GM06990 (cell line): ENCODE measurements around the gene TAF11L2.
"Not testable (repeated sequence)": the region's sequence is repeated elsewhere in the genome, so short reads cannot be mapped to it uniquely, and the experiment has no call there.

Experiments
- DNase-seq: peaks from one replicate; pipeline ENCODE4 v3.0.0-alpha.2; 2011; ENCODE audit not compliant: insufficient read length; ENCODE audit errors: extremely low read depth
- H3K27me3 ChIP-seq: replicated peaks from 2 replicates; pipeline ENCODE4 v1.6.0; 2011; ENCODE audit warnings: low read length; ENCODE audit not compliant: control insufficient read depth, insufficient read depth
- H3K36me3 ChIP-seq: 2 replicates; pipeline ENCODE4 v1.5.1; 2011; ENCODE audit warnings: low read length; ENCODE audit not compliant: control insufficient read depth, insufficient read depth
- H3K4me3 ChIP-seq: replicated peaks from 2 replicates; pipeline ENCODE4 v1.5.1; 2011; ENCODE audit warnings: low read depth, mild to moderate bottlenecking, control low read depth, low read length
- TF ChIP-seq, protein P1 (sequence below): IDR thresholded peaks from 2 replicates; pipeline ENCODE4 v1.5.1; 2011; ENCODE audit warnings: low read length, control low read depth, mild to moderate bottlenecking, inconsistent platforms; ENCODE audit not compliant: insufficient read depth, poor library complexity, severe bottlenecking

TAF11L2 gene

DNA sequence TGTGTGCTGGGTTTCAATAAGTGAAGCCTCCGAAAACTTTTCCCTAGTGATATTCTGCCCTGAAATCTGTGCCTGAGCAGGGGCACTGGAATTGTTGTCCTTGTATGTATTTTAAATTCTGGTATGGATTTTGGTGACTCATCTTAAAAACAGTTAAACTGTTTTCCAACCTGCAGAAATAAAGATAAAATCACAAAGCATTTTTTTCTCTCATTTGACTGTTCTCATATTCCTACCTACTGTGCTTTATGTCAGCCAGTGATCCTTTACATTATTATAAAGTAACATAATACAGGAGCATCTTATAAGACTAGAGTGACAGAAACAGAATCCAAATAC is 10.9 kb upstream of the TAF11L2 start:
- TF ChIP-seq, protein P1, sequence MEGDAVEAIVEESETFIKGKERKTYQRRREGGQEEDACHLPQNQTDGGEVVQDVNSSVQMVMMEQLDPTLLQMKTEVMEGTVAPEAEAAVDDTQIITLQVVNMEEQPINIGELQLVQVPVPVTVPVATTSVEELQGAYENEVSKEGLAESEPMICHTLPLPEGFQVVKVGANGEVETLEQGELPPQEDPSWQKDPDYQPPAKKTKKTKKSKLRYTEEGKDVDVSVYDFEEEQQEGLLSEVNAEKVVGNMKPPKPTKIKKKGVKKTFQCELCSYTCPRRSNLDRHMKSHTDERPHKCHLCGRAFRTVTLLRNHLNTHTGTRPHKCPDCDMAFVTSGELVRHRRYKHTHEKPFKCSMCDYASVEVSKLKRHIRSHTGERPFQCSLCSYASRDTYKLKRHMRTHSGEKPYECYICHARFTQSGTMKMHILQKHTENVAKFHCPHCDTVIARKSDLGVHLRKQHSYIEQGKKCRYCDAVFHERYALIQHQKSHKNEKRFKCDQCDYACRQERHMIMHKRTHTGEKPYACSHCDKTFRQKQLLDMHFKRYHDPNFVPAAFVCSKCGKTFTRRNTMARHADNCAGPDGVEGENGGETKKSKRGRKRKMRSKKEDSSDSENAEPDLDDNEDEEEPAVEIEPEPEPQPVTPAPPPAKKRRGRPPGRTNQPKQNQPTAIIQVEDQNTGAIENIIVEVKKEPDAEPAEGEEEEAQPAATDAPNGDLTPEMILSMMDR: no peak
- H3K27me3 ChIP-seq: no peaks in the 10 kb centered on the region
- DNase-seq: no peak
- H3K4me3 ChIP-seq: no peak overlapping the region
- H3K36me3 ChIP-seq: no peaks in the 10 kb centered on the region

DNA sequence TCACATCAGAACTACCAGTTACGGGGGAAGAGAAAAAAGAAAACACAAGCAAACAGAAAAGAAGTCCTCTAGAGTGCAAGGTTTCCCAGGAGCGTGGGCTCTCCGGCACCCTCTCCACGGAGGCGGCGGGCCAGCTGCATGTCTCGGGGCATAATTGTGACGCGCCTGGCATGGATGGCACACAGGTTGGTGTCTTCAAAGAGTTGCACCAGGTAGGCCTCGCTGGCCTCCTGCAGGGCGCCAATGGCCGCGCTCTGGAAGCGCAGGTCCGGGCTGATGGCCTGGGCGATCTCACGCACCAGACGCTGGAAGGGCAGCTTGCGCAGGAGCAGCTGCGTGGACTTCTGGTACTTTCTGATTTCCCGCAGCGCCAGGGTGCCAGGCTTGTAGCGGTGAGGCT is 6.8 kb upstream of the TAF11L2 start:
- not testable (repeated sequence) for H3K36me3 ChIP-seq, H3K27me3 ChIP-seq, H3K4me3 ChIP-seq, DNase-seq

DNA sequence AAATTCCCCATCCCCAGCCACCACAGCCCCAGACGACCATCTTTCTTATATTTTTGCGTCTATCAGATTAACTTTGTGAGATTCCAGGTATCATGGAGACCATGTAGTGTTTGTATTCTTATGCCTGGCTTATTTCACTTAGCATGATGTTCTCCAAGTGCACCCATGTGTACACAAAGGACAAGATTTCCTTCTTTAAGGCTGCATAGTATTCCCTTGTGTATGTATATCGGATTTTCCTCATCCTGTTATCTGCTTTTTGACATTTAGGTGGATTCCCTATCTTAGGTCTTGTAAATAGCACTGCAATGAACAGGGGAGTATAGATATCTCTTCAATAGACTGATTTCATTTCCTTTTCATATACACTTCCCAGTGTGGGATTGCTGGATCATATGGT is 5.3 kb upstream of the TAF11L2 start:
- no peaks in the 10 kb centered on the region for H3K27me3 ChIP-seq
- H3K4me3 ChIP-seq: no peak overlapping the region
- TF ChIP-seq, protein P1: no peak
- H3K36me3 ChIP-seq: no peaks in the 10 kb centered on the region
- DNase-seq: no peak

DNA sequence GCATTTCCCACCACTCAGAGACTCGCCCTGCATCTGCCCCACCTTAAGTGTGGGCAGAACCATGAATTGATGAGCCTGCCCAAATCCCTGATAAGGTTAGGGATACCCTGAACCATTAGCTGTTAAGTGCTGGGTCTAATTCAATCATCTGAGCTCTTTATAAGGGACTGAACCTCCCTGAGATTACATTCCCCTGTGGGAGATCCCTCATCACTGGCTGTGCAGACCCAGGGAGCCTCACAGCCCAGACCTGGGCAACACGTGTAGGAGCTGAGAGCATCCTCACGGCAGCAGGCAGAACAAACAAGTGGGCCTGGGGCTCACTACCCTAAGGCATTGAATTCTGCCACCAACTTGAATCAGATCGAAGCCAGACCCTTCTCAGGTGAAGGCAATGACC is 585 bp upstream of the TAF11L2 start:
- no peaks in the 10 kb centered on the region for H3K36me3 ChIP-seq
- H3K4me3 ChIP-seq: no peak overlapping the region
- no peaks in the 10 kb centered on the region for H3K27me3 ChIP-seq
- TF ChIP-seq, protein P1: no peak
- DNase-seq: no peak

DNA sequence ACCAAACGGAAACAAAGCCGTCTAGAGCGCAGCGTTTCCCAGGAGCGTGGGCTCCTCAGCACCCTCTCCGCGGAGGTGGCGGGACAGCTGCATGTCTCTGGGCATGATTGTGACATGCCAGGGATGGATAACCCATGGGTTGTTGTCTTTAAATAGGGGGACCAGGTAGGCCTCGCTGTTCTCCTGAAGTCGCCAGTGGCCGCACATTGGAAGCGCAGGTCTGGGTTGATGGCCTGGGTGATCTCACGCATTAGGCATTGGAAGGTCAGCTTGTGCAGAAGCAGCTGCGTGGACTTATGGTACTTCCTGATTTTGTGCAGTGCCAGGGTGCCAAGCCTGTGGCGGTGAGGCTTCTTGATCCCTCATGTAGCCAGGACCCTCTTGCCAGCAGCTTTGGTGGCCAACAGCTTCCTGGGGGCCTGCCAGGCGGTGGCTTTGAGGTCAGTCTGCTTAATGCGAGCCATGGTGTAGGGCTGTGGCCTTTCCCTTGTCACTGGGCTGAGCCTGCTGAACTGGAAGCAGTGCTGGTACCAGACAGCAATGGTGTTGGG is 13.8 kb downstream of the TAF11L2 start:
- H3K27me3 ChIP-seq: no peaks in the 10 kb centered on the region
- TF ChIP-seq, protein P1: no peak
- H3K4me3 ChIP-seq: no peak overlapping the region
- H3K36me3 ChIP-seq: no peaks in the 10 kb centered on the region
- DNase-seq: no peak

DNA sequence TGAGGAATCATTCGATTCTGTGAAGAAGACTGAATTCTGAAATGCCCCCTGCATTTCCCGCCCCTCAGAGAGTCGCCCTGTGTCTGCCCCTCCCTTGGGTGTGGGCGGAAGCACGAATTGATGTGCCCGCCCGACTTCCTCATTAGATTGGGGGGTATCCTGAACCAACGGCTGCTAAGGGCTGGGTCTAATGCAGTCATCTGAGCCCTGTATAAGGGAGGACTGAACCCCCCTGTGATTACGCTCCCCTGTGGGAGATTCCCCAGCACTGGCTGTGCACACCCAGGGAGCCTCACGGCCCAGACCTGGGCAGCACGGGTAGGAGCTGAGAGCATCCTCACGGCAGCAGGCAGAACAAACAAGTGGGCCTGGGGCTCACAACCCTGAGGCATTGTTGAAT is 19.5 kb downstream of the TAF11L2 start:
- not testable (repeated sequence) for DNase-seq, H3K36me3 ChIP-seq, H3K4me3 ChIP-seq, H3K27me3 ChIP-seq

DNA sequence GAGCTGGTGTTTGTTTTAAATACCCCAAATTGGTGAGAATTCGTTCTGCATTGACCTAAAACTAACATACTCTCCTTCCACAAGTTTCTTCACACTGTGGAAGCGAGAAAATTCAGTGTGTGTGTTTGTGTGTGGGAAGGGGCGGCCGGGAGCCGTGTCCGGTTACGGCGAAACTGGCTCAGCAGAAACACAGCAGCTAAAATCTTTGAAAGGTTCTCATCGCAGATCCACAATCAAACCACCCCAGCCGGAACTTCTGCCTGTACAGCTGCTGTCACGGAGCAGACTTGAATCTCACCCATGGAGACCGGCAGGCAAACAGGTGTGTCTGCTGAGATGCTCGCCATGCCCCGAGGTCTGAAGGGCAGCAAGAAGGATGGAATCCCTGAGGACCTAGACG is 20.0 kb downstream of the TAF11L2 start, which contains the start of gene TAF11L3:
TAF11L3 (plus strand) TSS at position 301 of the 400 bp plus-strand sequence.
- not testable (repeated sequence) for DNase-seq, H3K36me3 ChIP-seq, H3K27me3 ChIP-seq, H3K4me3 ChIP-seq

DNA sequence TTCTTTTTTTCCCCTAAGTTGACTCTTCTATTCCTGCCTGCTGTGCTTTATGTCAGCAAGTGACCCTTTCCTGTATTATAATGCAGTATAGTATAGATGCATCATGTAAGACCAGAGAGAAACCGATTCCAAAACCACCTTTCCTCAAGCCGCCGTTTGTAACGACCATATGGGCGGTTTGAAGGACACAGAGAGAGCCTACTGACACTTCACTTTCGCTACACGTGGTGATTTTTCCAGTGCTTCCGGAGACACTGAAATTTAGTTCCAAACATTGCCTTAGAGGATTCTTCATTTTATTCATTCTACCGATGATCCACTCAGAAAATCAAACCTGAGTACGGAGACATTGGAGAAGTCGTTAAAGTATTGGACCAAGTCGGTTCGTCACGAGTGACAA is 21.5 kb downstream of the TAF11L2 start:
- H3K36me3 ChIP-seq, DNase-seq, H3K4me3 ChIP-seq, H3K27me3 ChIP-seq: not testable (repeated sequence)

DNA sequence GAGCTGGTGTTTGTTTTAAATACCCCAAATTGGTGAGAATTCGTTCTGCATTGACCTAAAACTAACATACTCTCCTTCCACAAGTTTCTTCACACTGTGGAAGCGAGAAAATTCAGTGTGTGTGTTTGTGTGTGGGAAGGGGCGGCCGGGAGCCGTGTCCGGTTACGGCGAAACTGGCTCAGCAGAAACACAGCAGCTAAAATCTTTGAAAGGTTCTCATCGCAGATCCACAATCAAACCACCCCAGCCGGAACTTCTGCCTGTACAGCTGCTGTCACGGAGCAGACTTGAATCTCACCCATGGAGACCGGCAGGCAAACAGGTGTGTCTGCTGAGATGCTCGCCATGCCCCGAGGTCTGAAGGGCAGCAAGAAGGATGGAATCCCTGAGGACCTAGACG is 23.5 kb downstream of the TAF11L2 start, which contains the start of gene TAF11L4:
TAF11L4 (plus strand) TSS at position 301 of the 400 bp plus-strand sequence.
- H3K36me3 ChIP-seq, H3K27me3 ChIP-seq, H3K4me3 ChIP-seq, DNase-seq: not testable (repeated sequence)

DNA sequence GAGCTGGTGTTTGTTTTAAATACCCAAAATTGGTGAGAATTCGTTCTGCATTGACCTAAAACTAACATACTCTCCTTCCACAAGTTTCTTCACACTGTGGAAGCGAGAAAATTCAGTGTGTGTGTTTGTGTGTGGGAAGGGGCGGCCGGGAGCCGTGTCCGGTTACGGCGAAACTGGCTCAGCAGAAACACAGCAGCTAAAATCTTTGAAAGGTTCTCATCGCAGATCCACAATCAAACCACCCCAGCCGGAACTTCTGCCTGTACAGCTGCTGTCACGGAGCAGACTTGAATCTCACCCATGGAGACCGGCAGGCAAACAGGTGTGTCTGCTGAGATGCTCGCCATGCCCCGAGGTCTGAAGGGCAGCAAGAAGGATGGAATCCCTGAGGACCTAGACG is 26.9 kb downstream of the TAF11L2 start, which contains the start of gene TAF11L5:
TAF11L5 (plus strand) TSS at position 301 of the 400 bp plus-strand sequence.
- H3K36me3 ChIP-seq, DNase-seq, H3K4me3 ChIP-seq, H3K27me3 ChIP-seq: not testable (repeated sequence)

DNA sequence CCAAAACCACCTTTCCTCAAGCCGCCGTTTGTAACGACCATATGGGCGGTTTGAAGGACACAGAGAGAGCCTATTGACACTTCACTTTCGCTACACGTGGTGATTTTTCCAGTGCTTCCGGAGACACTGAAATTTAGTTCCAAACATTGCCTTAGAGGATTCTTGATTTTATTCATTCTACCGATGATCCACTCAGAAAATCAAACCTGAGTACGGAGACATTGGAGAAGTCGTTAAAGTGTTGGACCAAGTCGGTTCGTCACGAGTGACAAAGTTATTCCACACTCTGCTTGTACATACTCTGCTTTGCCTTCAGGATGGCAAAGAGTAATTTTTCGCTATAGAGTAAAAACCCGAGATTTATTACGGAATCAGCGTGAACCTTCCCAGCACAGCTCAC is 28.5 kb downstream of the TAF11L2 start:
- H3K36me3 ChIP-seq, DNase-seq, H3K4me3 ChIP-seq, H3K27me3 ChIP-seq: not testable (repeated sequence)
